ENCODE results near the gene KCNQ5.

The KCNQ5 gene

DNA sequence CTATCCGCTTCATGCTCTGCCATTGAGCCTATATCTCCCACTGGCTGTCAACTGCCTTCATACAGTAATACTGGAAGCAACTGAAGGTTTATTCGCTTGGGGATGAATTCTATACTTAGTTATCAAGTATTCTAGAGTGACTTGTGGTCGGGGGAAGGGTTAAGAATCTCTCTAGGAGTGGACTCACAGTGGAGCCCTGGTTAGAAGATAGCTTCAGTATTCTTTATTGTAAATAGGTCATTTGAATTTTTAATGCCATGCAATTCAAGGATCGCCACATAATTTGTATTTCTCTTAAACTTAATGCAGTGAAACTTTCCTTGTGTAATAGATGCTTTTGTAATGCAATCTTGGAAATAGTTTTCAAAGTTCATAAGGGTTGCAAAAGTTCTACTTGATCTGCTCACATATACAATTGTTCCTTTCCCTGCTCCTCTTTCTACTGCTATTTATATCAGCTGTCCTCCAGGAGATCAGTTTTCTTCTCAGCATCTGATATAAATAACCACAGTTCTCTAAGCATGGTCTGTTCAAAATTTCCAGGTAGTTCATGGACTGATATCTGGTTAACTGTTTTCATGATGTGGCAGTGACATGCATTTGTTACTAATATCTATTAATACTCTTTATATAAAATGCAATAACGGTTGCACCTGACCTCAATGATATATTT, 120.3 kb downstream of the KCNQ5 start:
- DNase-seq (ENCODE audit: low read depth), result no peak

DNA sequence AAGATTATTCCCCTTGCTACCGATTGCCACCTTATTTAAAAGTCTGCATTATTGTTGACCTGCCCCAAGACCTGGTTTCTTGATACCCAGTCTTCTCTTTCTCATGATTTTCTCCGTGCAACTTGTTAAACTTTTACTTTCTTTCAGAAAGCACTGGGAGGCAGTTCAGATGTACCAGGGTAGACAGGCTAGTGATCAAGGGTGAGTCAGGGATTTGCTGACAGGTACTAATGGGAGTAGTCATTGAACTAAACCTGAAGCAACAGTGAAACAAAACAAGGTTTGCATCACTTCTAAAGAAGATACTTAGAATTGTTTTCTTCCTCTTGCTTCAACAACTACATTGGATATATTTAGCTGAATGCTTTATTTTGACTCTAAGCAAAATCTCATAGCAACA, 124.4 kb downstream of the KCNQ5 start:
- no peak for DNase-seq (ENCODE audit: low read depth)

DNA sequence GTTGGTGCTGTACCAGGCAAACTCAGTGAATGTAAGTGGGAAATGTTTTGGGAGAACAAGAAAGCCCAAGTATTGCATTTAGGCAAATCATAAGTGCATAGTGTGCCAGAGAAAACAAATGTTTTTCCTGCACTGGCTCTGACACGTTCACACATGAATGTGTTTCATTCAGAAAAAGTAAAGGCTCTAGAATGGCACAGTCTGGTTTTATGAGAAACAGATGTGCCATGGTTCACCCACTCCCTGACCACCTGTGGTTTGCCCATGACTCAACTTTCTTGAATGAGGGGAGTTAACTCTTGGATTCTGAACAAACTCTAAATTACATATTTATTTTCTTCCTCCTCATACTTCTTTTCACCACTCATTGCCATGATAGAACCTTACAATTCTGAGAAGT, 126.9 kb downstream of the KCNQ5 start:
- no peak for DNase-seq (ENCODE audit: low read depth)

DNA sequence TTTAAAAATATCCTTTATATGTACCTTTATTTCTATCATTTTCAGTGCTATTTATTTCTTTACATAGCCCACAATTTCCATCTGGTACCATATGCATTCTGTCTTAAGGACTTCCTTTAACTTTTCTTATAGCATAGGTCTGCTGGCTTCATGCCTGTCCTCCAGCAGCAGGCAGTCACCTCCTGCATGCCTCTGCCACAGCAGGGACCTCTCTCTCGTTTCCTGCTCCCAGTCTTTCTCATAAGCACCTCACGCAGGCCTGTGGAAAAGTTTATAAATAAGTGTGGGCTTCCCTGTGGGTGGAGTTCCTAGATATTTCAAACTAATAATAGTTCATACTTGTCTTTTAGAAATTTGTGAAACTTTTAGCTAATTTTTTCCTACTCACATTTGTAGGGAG, 133.9 kb downstream of the KCNQ5 start:
- DNase-seq (ENCODE audit: low read depth), result no peak

DNA sequence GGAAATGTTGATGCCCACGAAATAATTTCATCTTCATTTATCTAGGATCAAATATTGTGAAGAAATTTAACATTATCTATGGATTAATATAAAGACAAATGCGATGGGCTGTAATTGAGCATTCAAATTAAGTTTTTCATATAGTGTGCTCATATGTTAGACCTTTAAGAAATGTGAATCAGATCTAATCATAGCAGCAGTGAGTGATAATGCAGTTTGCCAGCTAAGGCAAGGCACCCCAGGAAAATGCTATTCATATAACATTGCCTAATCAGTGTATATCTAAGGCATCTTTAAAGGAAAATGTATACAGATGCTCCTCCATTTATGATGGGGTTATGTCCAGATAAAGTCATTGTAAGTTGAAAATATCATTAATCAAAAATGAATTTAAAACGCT, 135.2 kb downstream of the KCNQ5 start:
- DNase-seq (ENCODE audit: low read depth), result no peak

DNA sequence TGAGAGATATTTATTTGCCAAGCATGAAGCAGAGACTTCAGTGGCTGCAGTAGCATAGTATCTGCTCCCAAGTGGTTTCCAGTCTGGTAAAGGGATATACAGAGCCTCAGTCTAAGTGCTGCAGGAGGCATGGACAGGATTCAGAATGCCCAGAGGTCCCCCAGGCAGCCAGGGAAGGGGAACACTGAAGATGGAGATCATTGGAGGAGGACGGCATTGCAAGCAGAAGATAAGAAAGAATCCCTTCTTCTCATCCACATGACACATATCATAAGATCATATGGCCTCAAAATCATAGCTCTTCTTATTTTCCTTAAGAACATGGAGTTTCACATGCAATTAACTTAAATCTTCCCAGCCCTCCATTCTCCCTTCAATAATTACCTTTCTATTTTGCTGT, 136.1 kb downstream of the KCNQ5 start:
- no peak for DNase-seq (ENCODE audit: low read depth)

DNA sequence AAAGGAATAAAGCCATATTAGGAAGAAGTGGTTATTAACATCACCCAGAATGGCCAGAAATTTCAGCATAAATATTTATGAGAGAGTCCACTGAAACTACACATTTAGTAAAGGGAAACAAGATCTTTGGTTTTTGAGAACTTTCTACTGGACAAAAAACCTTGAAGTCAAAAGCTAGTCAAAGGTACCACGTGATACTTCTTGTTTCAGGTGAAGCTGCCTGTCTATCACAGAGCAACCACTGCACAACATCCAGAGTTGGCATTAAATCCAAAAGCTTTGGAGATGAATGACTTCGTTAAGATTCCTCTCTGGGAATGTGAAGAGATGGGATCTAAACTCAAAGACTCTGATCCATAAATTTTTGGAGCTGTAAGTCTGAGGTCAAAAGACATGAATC, 137.0 kb downstream of the KCNQ5 start:
- no peak for DNase-seq (ENCODE audit: low read depth)

DNA sequence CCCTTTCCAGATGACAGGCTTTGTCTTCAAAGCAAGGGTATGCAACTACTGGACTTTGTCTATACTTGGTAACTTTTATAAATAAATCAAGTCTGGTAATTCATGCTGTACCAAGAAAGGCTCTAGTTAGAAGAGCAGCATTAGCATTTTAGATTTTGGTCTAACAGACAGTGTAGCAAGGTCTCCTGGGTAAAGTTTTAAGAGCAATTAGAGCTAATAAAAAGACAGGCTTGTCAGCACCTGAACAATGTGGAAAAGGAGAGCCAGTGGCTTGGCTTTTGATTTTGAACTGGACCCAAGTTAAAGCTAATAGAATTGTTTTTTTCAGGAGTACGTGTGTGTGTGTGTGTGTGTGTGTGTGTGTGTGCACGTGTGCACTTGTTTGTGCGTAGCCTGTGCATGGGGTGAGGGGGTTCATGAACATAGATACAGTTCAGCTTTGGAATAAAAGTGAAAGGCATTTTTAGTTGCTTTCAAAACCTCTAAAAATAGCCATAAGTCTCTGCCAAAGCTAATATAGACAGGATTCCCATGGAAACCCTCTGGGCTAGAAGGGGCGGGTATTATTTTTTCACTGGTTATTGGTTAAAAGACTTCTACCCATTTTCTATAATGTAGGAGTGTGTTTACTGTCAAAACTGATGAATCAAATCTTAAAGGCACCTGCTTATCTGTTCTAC, 138.4 kb downstream of the KCNQ5 start:
- DNase-seq (ENCODE audit: low read depth), result no peak

DNA sequence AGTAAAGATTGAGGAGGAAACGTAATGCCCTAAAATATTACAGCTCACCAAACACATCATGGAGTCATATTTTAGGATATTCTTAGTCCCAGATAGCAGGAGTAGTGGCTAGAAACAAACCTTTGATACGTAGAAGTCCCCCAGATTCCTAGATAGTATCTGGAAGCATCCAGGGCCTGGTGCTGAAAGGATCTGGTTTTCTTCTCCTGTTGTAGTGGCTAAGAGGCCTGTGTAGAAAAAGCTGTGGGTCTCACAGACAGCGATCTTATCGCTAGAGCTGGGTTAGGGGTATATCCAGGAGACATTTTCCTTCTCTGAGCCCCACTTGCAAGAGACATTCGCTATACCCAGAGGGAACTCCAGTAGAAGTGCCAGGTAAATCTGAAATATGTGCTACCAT, 139.9 kb downstream of the KCNQ5 start:
- DNase-seq (ENCODE audit: low read depth), result no peak

DNA sequence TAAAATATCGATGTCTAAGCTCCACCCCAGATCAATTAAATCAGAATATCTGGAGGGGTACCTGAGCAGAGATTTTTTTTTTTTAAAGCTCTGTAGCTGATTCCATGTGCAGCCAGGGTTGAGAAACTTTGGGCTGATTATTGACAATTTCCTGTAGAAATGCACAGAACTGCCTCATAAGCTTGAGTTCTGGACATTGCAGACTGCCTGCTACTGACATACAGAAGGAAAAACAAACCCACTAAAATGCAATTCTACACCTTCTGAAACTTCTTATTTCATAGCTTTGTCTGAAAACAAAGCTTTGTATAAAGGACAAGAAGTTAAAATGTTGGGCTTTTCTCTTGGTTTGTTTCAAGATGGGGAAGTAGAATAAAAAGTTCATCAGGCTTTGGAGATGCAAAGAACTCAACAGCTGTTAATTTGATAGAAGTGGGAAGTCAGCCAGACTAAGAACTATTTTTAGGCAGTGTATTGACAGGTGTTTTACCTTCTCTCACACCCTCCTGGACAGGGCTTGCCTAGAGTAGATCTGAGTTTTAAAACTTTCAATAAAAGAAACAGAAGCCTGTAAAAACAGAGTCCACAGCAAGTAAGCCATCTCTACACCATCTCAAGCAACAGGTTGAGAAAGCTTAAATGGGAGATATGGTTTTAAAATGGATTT, 147.7 kb downstream of the KCNQ5 start:
- DNase-seq (ENCODE audit: low read depth), result no peak

DNA sequence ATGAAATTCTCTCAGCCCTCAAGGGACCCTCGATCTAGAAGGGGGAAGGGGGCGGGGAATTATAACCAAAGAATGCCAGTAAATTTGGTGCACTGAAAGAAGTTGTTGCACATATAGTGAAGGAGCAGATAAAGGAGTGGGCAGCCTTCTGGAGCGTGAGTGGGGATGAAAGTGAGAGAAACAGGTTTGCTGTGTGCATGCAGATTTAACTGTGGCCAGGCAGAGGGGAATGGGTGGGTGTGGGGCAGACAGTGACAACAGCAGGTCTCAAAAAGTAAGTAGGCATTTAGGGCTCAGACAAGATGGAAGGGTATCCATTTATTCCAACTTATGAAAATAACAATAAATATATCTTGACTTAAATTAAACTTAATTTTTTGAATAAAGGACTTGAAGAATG, 149.1 kb downstream of the KCNQ5 start:
- DNase-seq (ENCODE audit: low read depth), result no peak

DNA sequence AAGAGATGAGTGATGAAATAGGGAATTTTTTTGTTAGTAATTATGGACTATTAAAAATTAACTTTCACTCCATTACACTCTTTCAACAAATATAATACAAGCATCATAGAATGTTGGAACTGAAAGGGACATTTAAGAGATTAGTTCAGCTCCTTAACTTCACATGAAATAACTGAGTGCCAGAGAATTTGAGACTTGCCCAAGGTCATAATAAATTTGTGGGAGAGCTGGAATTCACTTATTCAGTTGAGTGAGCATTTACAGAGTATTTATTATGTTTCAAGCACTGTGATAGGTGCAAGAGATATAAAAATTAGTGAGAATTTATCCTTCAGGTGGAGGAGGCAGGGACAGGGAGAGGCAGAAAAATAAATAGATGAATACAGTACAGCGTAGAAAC, 154.6 kb downstream of the KCNQ5 start:
- DNase-seq (ENCODE audit: low read depth), result no peak

DNA sequence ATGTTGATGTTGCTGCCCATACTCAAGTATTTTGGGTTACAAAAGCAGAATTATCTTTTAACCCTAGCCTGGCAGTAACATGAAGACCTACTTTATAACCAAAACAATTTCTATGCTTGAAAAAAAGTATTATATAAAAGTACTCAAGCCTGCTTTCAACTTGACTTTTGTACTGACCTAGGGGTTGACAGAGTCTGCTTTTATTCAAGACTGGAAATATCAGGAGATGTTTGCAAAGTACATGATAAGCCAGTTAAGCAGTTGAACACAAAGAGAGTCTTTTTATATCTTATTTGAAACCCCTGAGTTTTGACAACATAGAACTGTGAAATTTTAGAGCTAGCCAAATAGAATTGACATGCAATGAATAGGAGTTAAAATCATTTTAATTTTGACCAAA, 159.8 kb downstream of the KCNQ5 start:
- DNase-seq (ENCODE audit: low read depth), result no peak

DNA sequence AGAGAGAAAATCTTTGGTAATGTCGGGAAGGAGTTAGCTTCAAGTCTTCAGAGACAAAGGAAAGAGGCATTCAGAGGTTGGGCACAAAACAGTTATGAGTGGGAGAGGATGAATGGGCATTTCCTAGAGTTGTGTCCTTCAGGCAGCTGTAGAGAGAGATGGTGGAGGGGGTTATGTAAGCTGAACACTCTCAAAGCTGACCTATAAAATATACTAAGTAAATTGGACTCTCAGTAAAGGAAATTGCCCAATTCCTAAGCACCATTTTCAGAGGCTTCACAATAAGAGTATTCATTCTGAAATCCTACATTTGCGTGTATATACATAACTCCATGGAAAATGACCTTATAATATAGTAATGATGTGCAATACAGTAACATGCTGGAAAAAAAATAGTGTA, 161.2 kb downstream of the KCNQ5 start:
- DNase-seq (ENCODE audit: low read depth), result no peak

DNA sequence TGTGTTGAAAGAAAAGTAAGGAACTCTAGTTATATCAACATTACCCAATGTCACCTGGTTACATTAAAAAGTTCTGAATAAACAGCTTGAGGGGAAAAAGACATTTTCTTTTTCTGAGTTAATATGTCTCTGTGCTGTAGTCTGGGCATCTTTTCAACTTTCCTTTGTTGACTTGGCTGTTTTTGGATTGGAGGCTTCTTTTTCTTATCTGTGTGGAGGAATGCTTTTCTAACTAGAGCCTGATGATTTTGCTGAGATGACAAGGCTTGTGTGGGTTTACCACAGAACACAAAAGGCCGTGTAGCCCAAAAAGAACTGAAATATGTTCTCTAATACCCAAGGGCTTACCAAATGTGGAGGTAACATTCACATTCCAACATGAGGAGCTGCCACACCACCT, 161.8 kb downstream of the KCNQ5 start:
- DNase-seq (ENCODE audit: low read depth), result no peak

DNA sequence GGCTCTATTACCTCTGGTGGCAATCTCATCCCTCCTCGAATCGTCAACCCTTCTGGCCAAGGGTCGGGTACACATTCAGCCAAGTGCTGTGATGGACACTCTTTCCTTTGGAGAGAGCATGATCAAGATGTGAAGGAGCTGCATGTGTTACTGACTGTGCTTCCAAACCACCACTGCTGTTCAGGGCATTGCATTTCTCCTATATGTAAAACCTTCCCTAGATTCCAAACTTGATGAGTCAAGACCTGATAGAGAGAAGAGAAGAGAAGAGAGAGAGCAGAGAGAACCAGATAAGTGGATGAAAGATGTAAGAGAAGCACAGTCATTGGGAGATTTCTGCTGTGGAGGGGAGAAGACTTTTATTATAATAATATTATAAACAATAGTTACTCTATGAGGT, 162.2 kb downstream of the KCNQ5 start:
- DNase-seq (ENCODE audit: low read depth), result no peak

DNA sequence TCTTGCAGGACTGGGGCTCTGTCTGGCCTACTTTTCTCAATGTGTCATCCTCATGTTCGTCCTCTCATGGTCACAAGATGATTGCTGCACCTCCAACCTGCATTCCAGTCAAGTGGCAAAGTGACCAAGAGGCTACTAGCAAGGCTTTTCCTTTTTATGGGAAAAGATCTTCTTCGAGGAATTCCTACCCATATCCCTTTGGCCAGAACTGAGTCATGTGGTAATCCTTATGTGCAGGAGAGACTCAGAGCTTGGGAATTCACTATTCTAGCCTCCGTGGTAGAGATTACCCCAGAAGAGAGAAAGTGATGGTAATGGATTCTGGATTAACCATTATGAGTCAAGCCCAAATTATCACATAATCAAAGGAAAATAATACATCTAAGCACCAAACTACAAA, 162.7 kb downstream of the KCNQ5 start:
- no peak for DNase-seq (ENCODE audit: low read depth)

DNA sequence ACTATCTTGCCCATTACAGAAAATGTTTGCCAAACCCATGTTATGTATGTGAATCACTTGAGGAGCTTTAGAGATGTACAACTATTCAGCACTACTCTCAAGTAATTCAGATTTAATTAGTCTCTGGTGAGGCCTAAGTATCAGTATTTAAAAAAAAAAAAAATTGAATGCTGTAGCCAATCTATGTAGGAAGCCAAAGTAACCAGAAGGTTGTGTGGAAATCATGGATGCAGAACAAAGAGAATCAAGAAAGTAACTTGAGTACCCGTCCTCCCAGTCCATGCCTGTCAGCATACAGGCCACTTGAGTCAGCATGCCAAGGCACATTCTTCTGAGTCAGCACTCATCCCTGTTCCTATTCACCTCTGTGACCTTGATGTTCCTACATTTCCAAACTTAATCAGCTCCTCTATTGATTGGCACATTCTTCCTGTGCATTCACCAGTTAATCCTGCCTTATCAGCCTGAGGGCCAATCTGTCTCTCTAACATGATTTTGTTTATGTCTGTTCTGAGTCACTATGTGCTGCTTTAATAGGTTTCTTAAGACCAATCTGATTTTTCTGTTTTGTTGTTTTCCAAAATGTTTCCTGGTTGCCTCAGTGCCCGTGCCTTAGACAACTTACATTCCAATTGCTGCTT, 165.6 kb downstream of the KCNQ5 start:
- no peak for DNase-seq (ENCODE audit: low read depth)

DNA sequence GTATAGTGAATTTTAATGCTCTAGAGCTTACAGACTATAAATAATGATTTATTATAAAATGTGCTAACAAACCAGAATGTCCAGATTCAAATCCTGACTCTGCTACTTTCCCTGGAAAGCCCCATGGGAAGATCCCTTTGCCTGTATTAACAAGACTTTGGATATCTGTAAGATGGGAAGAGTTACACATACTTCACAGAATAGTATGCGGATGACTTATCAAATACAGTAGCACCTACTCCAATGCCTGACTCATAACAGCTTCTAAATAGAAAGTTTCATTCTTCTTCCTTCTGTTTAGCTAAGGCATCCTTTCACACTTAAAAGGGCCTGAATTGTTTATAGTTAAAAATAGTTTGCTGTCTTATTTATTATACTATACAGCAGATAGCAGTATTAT, 166.3 kb downstream of the KCNQ5 start:
- no peak for DNase-seq (ENCODE audit: low read depth)

DNA sequence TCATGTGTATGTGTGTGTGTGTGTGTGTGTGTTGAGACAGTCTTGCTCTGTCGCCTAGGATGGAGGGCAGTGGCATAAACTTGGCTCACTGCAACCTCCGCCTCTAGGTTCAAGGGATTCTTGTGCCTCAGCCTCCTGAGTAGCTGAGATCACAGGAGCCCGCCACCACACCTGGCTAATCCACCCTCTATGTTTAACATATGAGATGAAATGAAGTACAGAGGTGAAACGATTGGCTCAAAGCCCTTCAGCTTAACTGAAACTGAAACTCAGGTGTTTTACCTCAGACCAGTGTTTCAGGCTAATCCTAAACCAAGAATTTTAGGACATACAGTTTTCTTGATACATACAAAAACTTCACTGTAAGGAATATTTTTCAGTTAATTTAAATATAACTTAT, 167.3 kb downstream of the KCNQ5 start:
- no peak for DNase-seq (ENCODE audit: low read depth)

DNA sequence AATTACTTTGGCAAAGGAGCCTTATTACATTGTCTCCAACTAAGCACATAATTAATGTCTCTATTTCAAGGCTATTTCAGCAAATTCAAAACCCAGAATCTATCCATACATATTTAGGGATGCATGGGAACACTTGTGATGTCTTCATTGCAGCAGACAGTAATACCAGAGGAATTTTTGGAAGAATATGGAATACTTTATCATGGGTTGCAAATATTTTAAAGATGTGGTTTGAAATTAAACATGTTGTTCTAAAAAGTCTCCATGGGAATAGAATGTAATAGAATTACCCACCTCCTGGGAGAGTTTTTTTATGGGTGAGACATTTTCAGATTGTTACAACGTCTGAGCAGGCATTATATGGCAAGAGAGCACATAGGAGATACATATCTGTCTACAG, 170.8 kb downstream of the KCNQ5 start:
- DNase-seq (ENCODE audit: low read depth), result no peak

DNA sequence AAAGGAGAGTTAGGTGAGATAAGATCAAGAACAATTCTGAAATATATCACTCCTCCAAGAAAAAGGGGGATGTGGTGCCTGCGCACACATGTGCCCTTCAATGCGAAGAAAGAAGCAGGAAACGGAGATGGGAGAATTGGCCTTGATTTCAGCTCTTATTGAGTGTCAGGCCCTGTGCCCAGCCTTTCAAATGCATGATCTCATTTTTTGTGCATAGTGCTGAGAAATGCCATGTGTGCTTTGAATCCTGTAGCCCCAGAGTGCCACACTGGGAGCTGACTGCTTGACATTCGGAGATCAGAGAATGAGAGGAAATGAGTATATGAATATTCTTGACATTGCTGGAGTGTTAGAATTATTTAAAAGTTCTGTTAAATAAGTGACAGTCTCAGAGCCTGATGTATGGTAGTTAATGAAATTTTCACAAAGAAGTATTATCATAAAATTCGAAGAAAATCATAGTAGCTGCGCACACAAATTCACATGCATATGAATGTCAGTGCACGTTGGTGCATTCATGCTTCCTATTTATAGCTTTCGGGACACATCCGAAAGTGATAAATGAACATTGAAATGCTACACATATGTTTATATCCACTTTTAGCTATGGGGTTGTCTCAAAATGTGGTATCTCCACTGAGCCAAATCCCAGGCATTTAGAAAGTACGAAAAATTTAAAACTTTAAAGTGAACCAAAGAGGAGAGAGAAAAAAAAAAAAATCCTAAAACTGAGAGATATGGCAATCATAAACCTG, 172.0 kb downstream of the KCNQ5 start:
- DNase-seq (ENCODE audit: low read depth), result no peak

Measured in stimulated activated CD8-positive, alpha-beta memory T cell treated with anti-CD3 and anti-CD28 coated beads, Interleukin-12 subunit alpha, Interleukin-12 subunit beta, amount 100 ng/mL, for 4 hours (primary cell).